Right lobe of liver (tissue), 4 donors: ENCODE results near the gene SPAST.

Experiments used
- POLR2A ChIP-seq: fragments of 450-650 bp; IDR thresholded peaks from one replicate; pipeline ENCODE4 v1.6.1; 2017; ENCODE audit warnings: antibody characterized with exemption, mild to moderate bottlenecking
- TF ChIP-seq, protein P1 (sequence below), 4 donors: fragments of 200-600 bp in 3 of 4; fragments of 450-650 bp in 1 of 4; IDR thresholded peaks; one replicate each; pipeline versions ENCODE4 v1.5.1 to v1.8.0; 2016 to 2022; ENCODE audit warnings: antibody characterized with exemption in 4 of 4, mild to moderate bottlenecking in 2 of 4
- donor health status: DM: no; HTN: no; CAD: no.
- donor health status: DM: no; HTN: no; CAD: no.
- donor health status: DM: no; HTN: yes; CAD: no.

DNA sequence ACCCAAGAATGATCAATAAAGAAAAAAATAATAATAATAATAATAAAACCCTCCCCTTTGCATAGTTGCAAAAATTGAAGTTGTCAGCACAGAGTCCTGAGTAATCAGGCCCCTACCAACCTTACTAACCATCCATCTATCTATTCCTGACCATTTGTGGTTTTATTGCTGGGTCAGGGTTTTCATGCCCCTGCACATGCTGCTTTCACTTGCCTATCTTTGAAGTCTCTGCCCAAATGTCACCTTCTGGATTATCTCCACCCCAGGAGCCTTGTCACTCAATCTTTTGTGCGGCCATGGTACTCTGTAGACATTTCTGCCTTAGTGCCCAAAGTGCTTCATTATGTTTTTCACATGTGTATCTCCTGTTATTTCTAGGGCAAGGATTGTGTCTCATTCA is 137.5 kb downstream of the SPAST start:
- TF ChIP-seq, protein P1, sequence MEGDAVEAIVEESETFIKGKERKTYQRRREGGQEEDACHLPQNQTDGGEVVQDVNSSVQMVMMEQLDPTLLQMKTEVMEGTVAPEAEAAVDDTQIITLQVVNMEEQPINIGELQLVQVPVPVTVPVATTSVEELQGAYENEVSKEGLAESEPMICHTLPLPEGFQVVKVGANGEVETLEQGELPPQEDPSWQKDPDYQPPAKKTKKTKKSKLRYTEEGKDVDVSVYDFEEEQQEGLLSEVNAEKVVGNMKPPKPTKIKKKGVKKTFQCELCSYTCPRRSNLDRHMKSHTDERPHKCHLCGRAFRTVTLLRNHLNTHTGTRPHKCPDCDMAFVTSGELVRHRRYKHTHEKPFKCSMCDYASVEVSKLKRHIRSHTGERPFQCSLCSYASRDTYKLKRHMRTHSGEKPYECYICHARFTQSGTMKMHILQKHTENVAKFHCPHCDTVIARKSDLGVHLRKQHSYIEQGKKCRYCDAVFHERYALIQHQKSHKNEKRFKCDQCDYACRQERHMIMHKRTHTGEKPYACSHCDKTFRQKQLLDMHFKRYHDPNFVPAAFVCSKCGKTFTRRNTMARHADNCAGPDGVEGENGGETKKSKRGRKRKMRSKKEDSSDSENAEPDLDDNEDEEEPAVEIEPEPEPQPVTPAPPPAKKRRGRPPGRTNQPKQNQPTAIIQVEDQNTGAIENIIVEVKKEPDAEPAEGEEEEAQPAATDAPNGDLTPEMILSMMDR (IDR thresholded peaks at IDR 0.05), result no peak
- no peak for TF ChIP-seq POLR2A
